SJSA1 (cell line): ENCODE measurements around the gene TEAD3. TPM values are rescaled to one million over a fixed set of nuclear protein-coding genes. Genes with fewer than 3 reads are reported as not detected.
A peak's percentile ranks its signal among the peaks of the same experiment; 100 is the strongest.

Experiments used
- DNase-seq, 2 experiments: peaks; one replicate each; pipeline ENCODE4 v3.0.0-alpha.2; 2015 to 2020; ENCODE audit warnings: low spot score in 2 of 2, low read depth in 1 of 2
- H3K27ac ChIP-seq: fragments of 250-450 bp; sonication (Bioruptor Pico); 2 replicates; pipeline ENCODE4 v1.5.1; 2020; ENCODE audit warnings: mild to moderate bottlenecking, moderate library complexity
- H3K27me3 ChIP-seq: fragments of 250-450 bp; sonication (Bioruptor Pico); replicated peaks from 2 replicates; pipeline ENCODE4 v1.5.1; 2020; ENCODE audit warnings: mild to moderate bottlenecking, moderate library complexity
- H3K36me3 ChIP-seq: fragments of 250-450 bp; sonication (Bioruptor Pico); 2 replicates; pipeline ENCODE4 v1.5.1; 2020; ENCODE audit warnings: mild to moderate bottlenecking
- H3K4me1 ChIP-seq: fragments of 250-450 bp; sonication (Bioruptor Pico); replicated peaks from 2 replicates; pipeline ENCODE4 v1.6.1; 2021; ENCODE audit warnings: mild to moderate bottlenecking
- H3K4me3 ChIP-seq: fragments of 250-450 bp; sonication (Bioruptor Pico); 2 replicates; pipeline ENCODE4 v1.5.1; 2020; ENCODE audit warnings: mild to moderate bottlenecking
- H3K9me3 ChIP-seq: fragments of 250-450 bp; sonication (Bioruptor Pico); replicated peaks from 2 replicates; pipeline ENCODE4 v1.5.1; 2020; ENCODE audit warnings: mild to moderate bottlenecking
- total RNA-seq: library from RNA; depleted of rRNA; stranded (reverse); fragments of >200 nt; shearing (Covaris generic); gene quantifications from 2 replicates; pipeline ENCODE4 v1.2.3, GENCODE V29; 2014

Gene TEAD3
- total RNA-seq, 1 experiment from 2014 or later, result 24.4 TPM

- Histone ChIP-seq H3K27me3 (no peaks in the 10 kb centered on the region), H3K27ac (no peak overlapping the region), H3K9me3 (no peaks in the 10 kb centered on the region), H3K4me1 (peaks cover 34% of the 10 kb centered on the region), H3K36me3 (peaks cover 85% of the 10 kb centered on the region), H3K4me3 (no peak overlapping the region)
- no peak for DNase-seq
Measured at GRCh38 chr6:35471836-35472345, 25.0 kb downstream of the TEAD3 start.

- Histone ChIP-seq H3K4me3 (peak overlapping the region; percentile 83; the same call in 1 of the 2 replicates), H3K9me3 (no peaks in the 10 kb centered on the region), H3K27ac (no peak overlapping the region), H3K4me1 (peaks cover 34% of the 10 kb centered on the region), H3K36me3 (peaks cover 90% of the 10 kb centered on the region), H3K27me3 (no peaks in the 10 kb centered on the region)
- DNase-seq, result no peak
Measured at GRCh38 chr6:35470663-35471120, 26.2 kb downstream of the TEAD3 start.

- no peak for DNase-seq
- Histone ChIP-seq H3K4me1 (peaks cover 34% of the 10 kb centered on the region), H3K27ac (no peak overlapping the region), H3K9me3 (no peaks in the 10 kb centered on the region), H3K36me3 (peaks cover 88% of the 10 kb centered on the region), H3K4me3 (peak overlapping the region; percentile 83), H3K27me3 (no peaks in the 10 kb centered on the region)
Measured at GRCh38 chr6:35469751-35470662, 26.9 kb downstream of the TEAD3 start.

GRCh38 chr6:35468980-35469750, 27.7 kb downstream of the TEAD3 start:
- no peaks in the 10 kb centered on the region for H3K27me3 ChIP-seq
- H3K27ac ChIP-seq, result peak overlapping the region; percentile 77
- peak overlapping the region; percentile 83 for H3K4me3 ChIP-seq
- H3K9me3 ChIP-seq, result no peaks in the 10 kb centered on the region
- DNase-seq, result peak in 1 of 2 experiments; percentile 27
- H3K36me3 ChIP-seq, result peaks cover 80% of the 10 kb centered on the region
- H3K4me1 ChIP-seq, result peaks cover 34% of the 10 kb centered on the region

- Histone ChIP-seq H3K4me1 (peaks cover 34% of the 10 kb centered on the region), H3K4me3 (peak within 1 kb of the TSS; percentile 83), H3K9me3 (no peaks in the 10 kb centered on the region), H3K27ac (peak within 1 kb of the TSS; percentile 77), H3K36me3 (peaks cover 77% of the 10 kb centered on the region), H3K27me3 (no peaks in the 10 kb centered on the region)
- DNase-seq, result peak; percentile 93 to 97
Measured at GRCh38 chr6:35468181-35468979, 28.5 kb downstream of the TEAD3 start, which contains the start of gene RPL10A. Gene RPL10A (plus strand): TSS chr6:35468401. CDS start chr6:35468435, 34 bp downstream.

GRCh38 chr6:35465646-35466045, 31.2 kb downstream of the TEAD3 start:
- Histone ChIP-seq H3K27me3 (no peaks in the 10 kb centered on the region), H3K27ac (no peak overlapping the region), H3K4me3 (no peak overlapping the region), H3K36me3 (peaks cover 63% of the 10 kb centered on the region), H3K9me3 (no peaks in the 10 kb centered on the region), H3K4me1 (peaks cover 16% of the 10 kb centered on the region)
- DNase-seq, result no peak

GRCh38 chr6:35463292-35463691, 33.6 kb downstream of the TEAD3 start:
- Histone ChIP-seq H3K27ac (no peak overlapping the region), H3K4me1 (peaks cover 6% of the 10 kb centered on the region), H3K4me3 (no peak overlapping the region), H3K36me3 (peaks cover 58% of the 10 kb centered on the region), H3K9me3 (no peaks in the 10 kb centered on the region), H3K27me3 (no peaks in the 10 kb centered on the region)
- no peak for DNase-seq

GRCh38 chr6:35461270-35461669, 35.6 kb downstream of the TEAD3 start:
- no peaks in the 10 kb centered on the region for H3K4me1 ChIP-seq
- no peak for DNase-seq
- H3K27me3 ChIP-seq, result no peaks in the 10 kb centered on the region
- H3K9me3 ChIP-seq, result no peaks in the 10 kb centered on the region
- peaks cover 68% of the 10 kb centered on the region for H3K36me3 ChIP-seq
- no peak overlapping the region for H3K4me3 ChIP-seq
- H3K27ac ChIP-seq, result no peak overlapping the region

GRCh38 chr6:35457907-35458306, 39.0 kb downstream of the TEAD3 start:
- Histone ChIP-seq H3K4me1 (peaks cover 3% of the 10 kb centered on the region), H3K27me3 (no peaks in the 10 kb centered on the region), H3K36me3 (peaks cover 59% of the 10 kb centered on the region), H3K4me3 (no peak overlapping the region), H3K9me3 (no peaks in the 10 kb centered on the region), H3K27ac (no peak overlapping the region)
- DNase-seq, result no peak

GRCh38 chr6:35454391-35455110, 42.3 kb downstream of the TEAD3 start:
- no peaks in the 10 kb centered on the region for H3K27me3 ChIP-seq
- DNase-seq, result no peak
- H3K4me3 ChIP-seq, result no peak overlapping the region
- H3K4me1 ChIP-seq, result peaks cover 15% of the 10 kb centered on the region
- H3K27ac ChIP-seq, result no peak overlapping the region
- no peaks in the 10 kb centered on the region for H3K9me3 ChIP-seq
- peaks cover 46% of the 10 kb centered on the region for H3K36me3 ChIP-seq

- peaks cover 18% of the 10 kb centered on the region for H3K4me1 ChIP-seq
- H3K27me3 ChIP-seq, result no peaks in the 10 kb centered on the region
- DNase-seq, result no peak
- peaks cover 35% of the 10 kb centered on the region for H3K36me3 ChIP-seq
- H3K9me3 ChIP-seq, result no peaks in the 10 kb centered on the region
- peak overlapping the region; percentile 75 for H3K4me3 ChIP-seq
- H3K27ac ChIP-seq, result no peak overlapping the region
Measured at GRCh38 chr6:35453236-35453635, 43.6 kb downstream of the TEAD3 start.

- Histone ChIP-seq H3K27ac (peak within 1 kb of the TSS; percentile 44; the same call in 1 of the 2 replicates), H3K9me3 (no peaks in the 10 kb centered on the region), H3K4me3 (peak within 1 kb of the TSS; percentile 75), H3K36me3 (peaks cover 27% of the 10 kb centered on the region), H3K27me3 (no peaks in the 10 kb centered on the region), H3K4me1 (peaks cover 18% of the 10 kb centered on the region)
- DNase-seq, result peak; percentile 95
Measured at GRCh38 chr6:35452183-35453090, 44.4 kb downstream of the TEAD3 start, which contains the start of gene FANCE. Gene FANCE (plus strand): TSS chr6:35452338. CDS start chr6:35452546, 208 bp downstream.
